ENCODE results near the gene SERINC3. TPM values are rescaled to one million over a fixed set of nuclear protein-coding genes. Genes with fewer than 3 reads are reported as not detected.

Gene SERINC3
- total and polyA plus RNA-seq, 2 of the 13 experiments (the other 11 are each of a cell fraction or from before 2014, with no cell fraction given), result 82.0 to 226 TPM

DNA sequence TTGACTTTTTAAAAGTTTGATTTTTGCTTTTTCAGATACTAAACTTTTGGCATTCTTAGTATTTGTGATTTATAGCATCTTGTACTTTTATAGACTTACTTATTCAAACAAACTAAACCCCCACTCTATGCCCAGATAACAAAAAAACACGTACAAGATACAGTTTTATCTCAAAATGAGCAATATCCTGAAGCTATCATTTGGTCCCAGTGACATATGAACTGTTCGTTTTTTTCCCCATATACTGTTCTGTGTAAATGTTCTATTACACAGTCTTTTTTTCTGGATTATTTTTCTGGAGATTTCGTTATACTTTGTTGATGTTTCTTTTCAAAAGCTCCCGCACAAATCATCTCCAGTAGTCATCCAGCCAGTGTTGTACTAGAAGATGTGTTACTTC, 27.3 kb upstream of the SERINC3 start:
- ChIA-PET CTCF (ENCODE audit: low intra/inter-chr PET ratio, low total read pairs) (no interaction called here), POLR2A (interaction anchor here (1.0 kb wide), 1 partner anchor 23 kb away, joined by 3 read pairs; no protein-coding TSS in a partner anchor)
- Histone ChIP-seq H3K4me3 (replicated peaks in 1 of 3; ENCODE audit: insufficient read depth in 1 of 3, low read depth in 2 of 3, low read length in 3 of 3) (no peak overlapping the region), H2AFZ (ENCODE audit: low read length) (no peak overlapping the region), H4K20me1 (ENCODE audit: insufficient read depth, low read length) (no peaks in the 10 kb centered on the region), H3K27me3 (ENCODE audit: control insufficient read depth in 1 of 2, insufficient read depth in 2 of 2, low read length in 2 of 2) (no peaks in the 10 kb centered on the region), H3K9me3 (ENCODE audit: low read length) (no peaks in the 10 kb centered on the region), H3K79me2 (ENCODE audit: insufficient read depth, low read length) (peaks cover 3% of the 10 kb centered on the region), H3K36me3 (replicated peaks in 1 of 2; ENCODE audit: control insufficient read depth in 1 of 2, insufficient read depth in 2 of 2, low read length in 2 of 2) (no peaks in the 10 kb centered on the region), H3K27ac (ENCODE audit: extremely low read length, insufficient read depth, low read length) (no peak overlapping the region), H3K4me1 (ENCODE audit: insufficient read depth, low read length) (peaks cover 27% of the 10 kb centered on the region), H3K4me2 (ENCODE audit: low read depth, low read length) (no peak overlapping the region), H3K9ac (ENCODE audit: insufficient read depth, low read depth, low read length) (no peak overlapping the region)
- TF ChIP-seq CENPX (CRISPR knock-in tag; IDR thresholded peaks at IDR 0.05) (no peak), PHF8 (CRISPR knock-in tag; IDR thresholded peaks at IDR 0.05) (no peak), HDAC2 (CRISPR knock-in tag; IDR thresholded peaks at IDR 0.05) (no peak), ZNF562 (CRISPR knock-in tag; IDR thresholded peaks at IDR 0.05; ENCODE audit: borderline replicate concordance) (no peak), FOXK2 (IDR thresholded peaks at IDR 0.05) (no peak), ZNF776 (CRISPR knock-in tag; IDR thresholded peaks at IDR 0.05) (no peak)
- TF ChIP-seq, protein P1, sequence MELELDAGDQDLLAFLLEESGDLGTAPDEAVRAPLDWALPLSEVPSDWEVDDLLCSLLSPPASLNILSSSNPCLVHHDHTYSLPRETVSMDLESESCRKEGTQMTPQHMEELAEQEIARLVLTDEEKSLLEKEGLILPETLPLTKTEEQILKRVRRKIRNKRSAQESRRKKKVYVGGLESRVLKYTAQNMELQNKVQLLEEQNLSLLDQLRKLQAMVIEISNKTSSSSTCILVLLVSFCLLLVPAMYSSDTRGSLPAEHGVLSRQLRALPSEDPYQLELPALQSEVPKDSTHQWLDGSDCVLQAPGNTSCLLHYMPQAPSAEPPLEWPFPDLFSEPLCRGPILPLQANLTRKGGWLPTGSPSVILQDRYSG (CRISPR knock-in tag; IDR thresholded peaks at IDR 0.05), result no peak
- TF ChIP-seq, protein P2, sequence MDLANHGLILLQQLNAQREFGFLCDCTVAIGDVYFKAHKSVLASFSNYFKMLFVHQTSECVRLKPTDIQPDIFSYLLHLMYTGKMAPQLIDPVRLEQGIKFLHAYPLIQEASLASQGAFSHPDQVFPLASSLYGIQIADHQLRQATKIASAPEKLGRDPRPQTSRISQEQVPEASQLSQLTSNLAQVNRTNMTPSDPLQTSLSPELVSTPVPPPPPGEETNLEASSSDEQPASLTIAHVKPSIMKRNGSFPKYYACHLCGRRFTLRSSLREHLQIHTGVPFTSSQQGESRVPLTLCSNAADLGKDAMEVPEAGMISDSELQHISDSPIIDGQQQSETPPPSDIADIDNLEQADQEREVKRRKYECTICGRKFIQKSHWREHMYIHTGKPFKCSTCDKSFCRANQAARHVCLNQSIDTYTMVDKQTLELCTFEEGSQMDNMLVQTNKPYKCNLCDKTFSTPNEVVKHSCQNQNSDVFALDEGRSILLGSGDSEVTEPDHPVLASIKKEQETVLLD (CRISPR knock-in tag; IDR thresholded peaks at IDR 0.05; ENCODE audit: low read depth), result no peak
- TF ChIP-seq, protein P3, sequence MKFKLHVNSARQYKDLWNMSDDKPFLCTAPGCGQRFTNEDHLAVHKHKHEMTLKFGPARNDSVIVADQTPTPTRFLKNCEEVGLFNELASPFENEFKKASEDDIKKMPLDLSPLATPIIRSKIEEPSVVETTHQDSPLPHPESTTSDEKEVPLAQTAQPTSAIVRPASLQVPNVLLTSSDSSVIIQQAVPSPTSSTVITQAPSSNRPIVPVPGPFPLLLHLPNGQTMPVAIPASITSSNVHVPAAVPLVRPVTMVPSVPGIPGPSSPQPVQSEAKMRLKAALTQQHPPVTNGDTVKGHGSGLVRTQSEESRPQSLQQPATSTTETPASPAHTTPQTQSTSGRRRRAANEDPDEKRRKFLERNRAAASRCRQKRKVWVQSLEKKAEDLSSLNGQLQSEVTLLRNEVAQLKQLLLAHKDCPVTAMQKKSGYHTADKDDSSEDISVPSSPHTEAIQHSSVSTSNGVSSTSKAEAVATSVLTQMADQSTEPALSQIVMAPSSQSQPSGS (CRISPR knock-in tag; IDR thresholded peaks at IDR 0.05), result no peak
- TF ChIP-seq, protein P4, sequence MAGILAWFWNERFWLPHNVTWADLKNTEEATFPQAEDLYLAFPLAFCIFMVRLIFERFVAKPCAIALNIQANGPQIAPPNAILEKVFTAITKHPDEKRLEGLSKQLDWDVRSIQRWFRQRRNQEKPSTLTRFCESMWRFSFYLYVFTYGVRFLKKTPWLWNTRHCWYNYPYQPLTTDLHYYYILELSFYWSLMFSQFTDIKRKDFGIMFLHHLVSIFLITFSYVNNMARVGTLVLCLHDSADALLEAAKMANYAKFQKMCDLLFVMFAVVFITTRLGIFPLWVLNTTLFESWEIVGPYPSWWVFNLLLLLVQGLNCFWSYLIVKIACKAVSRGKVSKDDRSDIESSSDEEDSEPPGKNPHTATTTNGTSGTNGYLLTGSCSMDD (CRISPR knock-in tag; IDR thresholded peaks at IDR 0.05), result no peak
- TF ChIP-seq, protein P5, sequence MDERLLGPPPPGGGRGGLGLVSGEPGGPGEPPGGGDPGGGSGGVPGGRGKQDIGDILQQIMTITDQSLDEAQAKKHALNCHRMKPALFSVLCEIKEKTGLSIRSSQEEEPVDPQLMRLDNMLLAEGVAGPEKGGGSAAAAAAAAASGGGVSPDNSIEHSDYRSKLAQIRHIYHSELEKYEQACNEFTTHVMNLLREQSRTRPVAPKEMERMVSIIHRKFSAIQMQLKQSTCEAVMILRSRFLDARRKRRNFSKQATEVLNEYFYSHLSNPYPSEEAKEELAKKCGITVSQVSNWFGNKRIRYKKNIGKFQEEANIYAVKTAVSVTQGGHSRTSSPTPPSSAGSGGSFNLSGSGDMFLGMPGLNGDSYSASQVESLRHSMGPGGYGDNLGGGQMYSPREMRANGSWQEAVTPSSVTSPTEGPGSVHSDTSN (CRISPR knock-in tag; IDR thresholded peaks at IDR 0.05), result no peak
- intact Hi-C loops (cut with micrococcal nuclease; ENCODE audit: unreplicated experiment) (no loop called here), in situ Hi-C loops (cut with HindIII; ENCODE audit: extremely low pct_ligation_motif_present, low pct_unique_long_range_greater_than_20kb) (no loop called here)
- BruUV-seq (replicated peaks), result no TSS peak
- ATAC-seq (no peak), DNase-seq (ENCODE audit: low spot score) (no peak), FAIRE-seq (no peak)
- WGBS (ENCODE audit: low lambda C conversion rate), result 89% methylated on average over 4 of the region's 4 CpGs
